Activated CD4-positive, alpha-beta T cell treated with anti-CD3 and anti-CD28 coated beads, Interleukin-2, Interleukin-6, amounts not matched to agents 100 ng/mL and 50 ng/mL, durations not matched to agents 16 hours and 8 hours (primary cell): Measurements from ENCODE around the gene RSPH3.

ENCODE experiments used
- DNase-seq: peaks from one replicate; pipeline ENCODE4 v3.0.0-alpha.2; 2020

RSPH3 gene

DNA sequence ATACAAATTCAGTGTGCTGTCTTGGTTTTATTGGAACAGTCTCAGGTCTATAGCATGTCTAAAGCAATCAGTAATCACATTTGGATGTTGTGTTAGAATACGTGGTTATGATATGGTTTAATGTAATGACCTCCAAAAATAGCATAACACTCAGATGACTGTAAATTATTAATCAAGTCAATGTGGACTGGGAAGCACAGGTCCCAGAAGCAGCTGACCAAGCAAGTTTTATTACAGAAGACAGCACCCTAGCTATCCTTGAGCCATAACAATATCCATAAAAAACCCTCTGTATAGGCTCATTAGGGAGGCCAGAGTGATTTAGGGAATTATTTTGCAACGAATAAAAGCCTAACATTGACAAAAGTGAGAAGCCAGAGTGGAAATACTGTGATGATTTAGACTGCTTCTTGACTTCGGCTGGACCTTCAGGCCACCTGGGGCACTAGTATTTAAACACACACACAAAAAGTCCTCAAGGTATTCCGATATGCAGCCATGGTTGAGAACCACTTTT lies 66.9 kb downstream of the RSPH3 start:
- DNase-seq, result no peak

DNA sequence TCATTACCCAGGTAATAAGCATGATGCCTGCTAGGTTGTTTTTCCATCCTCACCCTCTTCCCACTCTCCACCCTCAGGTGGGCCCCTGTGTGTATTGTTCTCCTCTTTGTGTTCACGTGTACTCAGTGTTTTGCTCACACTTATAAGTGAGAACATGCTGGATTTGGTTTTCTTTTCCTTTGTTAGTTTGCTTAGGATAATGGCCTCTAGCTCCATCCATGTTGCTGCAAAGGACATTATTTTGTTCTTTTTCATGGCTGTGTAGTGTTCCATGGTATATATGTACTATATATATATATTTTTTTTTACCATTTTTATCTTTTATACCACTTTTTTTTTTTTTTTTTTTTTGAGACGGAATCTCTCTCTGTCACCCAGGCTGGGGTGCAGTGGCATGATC lies 71.9 kb downstream of the RSPH3 start:
- no peak for DNase-seq

DNA sequence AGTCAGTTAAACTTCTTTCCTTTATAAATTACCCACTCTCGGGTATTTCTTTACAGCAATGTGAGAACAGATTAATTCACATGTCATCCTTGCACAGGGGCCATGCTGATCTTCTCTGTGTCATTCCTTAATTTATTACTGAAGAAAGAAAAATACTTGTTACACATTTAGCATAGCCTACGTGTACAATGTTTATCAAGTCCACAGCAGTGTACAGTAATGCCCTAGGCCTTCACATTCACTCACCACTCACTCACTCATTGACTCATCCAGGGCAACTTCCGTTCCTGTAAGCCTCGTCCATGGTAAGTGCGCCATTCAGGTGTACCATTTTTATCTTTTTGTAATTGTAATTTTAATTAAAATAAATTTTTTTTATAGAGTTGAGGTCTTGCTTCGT lies 73.6 kb downstream of the RSPH3 start:
- DNase-seq, result no peak

DNA sequence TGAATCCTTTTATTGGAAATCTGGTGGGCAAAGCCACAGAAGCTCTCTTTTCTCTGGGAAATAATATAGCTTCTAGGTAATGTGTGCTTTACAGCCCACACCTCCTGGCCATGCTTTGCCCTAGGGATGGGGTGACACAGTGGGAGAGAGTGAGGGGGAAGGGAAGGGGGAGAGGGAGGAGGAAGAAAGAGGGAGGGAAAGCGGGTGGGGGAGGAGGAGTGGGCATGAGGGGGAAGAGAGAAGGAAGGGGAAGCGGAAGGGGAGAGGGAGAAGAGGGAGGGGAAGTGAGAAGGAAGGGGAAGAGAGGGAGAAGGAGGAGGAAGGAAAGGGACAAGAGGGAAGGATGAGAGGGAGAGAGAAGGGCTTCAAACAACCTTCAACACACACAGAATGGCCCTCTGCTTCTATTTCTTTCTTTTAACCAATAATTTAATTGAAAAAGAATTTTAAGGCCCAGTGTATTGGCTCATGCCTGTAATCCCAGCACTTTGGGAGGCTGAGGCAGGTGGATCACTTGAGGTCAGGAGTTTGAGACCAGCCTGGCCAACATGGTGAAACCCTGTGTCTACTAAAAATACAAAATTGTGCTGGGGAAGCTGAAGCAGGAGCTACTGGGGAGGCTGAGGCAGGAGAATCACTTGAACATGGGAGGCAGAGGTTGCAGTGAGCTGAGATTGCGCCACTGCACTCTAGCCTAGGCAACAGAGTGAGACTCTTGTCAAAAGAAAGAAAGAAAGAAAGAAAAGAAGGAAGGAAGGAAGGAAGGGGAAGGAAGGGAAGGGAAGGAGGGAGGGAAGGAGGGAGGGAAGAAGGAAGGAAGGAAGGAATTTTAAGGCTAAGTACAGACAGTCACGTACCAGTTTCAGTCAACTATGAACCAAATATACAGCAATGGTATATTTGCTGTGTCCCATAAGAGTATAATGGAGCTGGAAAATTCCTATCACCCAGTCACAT lies 75.2 kb downstream of the RSPH3 start:
- DNase-seq, result no peak

DNA sequence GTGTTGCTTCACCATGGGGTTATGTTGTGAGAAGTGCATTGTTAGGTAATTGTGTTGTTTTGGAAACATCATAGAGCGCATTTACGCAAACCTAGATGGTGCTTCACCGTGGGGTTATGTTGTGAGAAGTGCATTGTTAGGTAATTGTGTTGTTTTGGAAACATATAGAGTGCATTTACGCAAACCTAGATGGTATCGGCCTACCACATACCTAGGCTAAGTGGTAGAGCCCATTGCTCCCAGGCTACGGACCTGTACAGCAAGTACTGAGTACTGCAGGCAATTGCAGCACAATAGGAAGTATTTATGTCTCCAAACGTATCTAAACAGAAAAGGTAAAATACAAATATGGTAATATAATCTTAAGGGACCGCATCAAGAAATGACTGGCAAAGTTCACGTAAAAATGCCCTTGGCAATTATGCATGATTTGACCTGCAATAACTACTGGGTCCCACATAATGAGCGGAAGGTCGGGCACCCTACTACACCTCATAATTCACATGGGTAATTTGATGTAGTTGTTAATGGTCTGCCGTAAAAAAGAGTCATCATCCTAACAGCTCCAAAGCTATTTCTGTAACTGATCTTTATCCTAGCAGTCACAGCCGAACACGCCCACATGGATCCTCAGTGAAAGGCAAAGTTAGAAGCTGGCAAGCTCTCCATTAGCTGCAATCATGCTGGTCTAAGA lies 76.0 kb downstream of the RSPH3 start:
- DNase-seq, result no peak
